Thyroid gland (tissue), 4 donors: ENCODE data around the gene KLF9.

ENCODE experiments used
- CTCF ChIP-seq, 6 experiments: fragments of 200-600 bp in 3 of 6; fragments of 450-650 bp in 3 of 6; sonication (generic) in 3 of 6; IDR thresholded peaks; one replicate each; pipeline ENCODE4 v1.5.1; 2016 to 2019; ENCODE audit warnings: antibody characterized with exemption in 6 of 6, mild to moderate bottlenecking in 2 of 6, inconsistent platforms in 1 of 6, moderate library complexity in 1 of 6
- POLR2A ChIP-seq, 2 donors: fragments of 450-650 bp; IDR thresholded peaks; one replicate each; pipeline ENCODE4 v1.6.1; 2017; ENCODE audit warnings: antibody characterized with exemption in 2 of 2, mild to moderate bottlenecking in 2 of 2, moderate library complexity in 1 of 2

- TF ChIP-seq CTCF (IDR thresholded peaks at IDR 0.05): no peak
- no peak for TF ChIP-seq POLR2A (IDR thresholded peaks at IDR 0.05)
These were observed 24.7 kb downstream of the KLF9 start for GRCh38 chr9:70389621-70390266.
